ENCODE data around the gene SCLT1.
"Not testable (repeated sequence)": the region's sequence is repeated elsewhere in the genome, so short reads cannot be mapped to it uniquely, and the experiment has no call there.

Gene SCLT1

GRCh38 chr4:129093191-129093920 is at the start of gene SCLT1:
TSS of gene SCLT1 (minus strand) at chr4:129093539. CDS start at chr4:129093103, 436 bp downstream.
- peak; percentile 95 to 100 (median 98) for DNase-seq
- intact Hi-C loops (cut with DNase I): loop anchor here (5.0 kb wide), 1 partner anchor 806 kb away; the partner anchor contains the start of gene PGRMC2

DNA sequence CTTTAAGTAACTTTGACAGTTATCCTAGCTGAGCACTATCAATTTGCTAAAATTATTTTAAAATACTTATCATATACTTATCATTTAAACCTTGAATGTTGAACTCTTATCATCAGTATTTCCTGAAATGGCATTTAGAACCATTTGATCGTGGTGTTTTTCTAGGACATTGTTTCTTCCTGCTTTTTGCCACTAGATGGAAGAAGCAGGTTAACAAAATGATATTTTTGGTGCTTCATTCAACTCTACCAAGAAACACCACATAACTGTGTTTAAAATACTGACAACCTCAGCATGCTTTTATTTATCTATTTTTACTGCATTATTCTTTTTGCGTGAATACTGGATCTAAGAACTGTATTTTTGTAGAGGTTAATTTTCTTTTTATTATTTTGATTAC is 47.2 kb upstream of the SCLT1 start:
- intact Hi-C loops (cut with DNase I): no loop called here
- DNase-seq: no peak

DNA sequence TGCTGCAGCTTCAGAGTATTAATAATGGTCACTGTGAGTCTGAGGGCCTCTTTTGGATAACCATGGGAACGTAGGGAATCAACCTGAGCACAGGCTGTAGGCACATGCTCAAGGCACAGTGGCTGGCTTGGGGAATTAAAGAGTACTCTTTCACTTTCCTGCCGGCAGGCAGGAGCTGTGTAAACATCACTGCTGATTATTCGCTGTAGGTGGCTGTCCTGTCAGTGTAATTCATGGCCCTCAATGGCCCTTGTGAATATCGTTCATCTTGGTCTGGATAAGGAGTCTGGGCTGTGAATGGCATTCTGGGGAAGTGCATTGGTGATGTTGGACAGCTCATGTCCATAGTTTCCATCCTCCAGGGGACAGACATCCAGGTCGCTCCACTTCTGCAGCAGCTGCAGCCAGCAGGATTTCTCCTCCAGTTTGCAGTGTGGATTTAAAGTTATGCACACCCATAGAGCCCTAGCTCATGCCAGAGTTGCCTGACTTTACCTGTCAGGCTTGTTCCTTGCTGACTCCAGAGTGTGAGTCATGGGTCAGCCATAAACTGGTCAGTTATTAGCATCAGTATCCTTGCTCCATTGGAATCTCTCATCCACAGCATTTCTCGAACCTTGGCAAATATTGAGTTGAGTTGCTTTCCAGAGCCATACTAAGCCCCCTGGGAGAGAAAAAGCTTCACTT is 45.6 kb upstream of the SCLT1 start:
- intact Hi-C loops (cut with DNase I): no loop called here

DNA sequence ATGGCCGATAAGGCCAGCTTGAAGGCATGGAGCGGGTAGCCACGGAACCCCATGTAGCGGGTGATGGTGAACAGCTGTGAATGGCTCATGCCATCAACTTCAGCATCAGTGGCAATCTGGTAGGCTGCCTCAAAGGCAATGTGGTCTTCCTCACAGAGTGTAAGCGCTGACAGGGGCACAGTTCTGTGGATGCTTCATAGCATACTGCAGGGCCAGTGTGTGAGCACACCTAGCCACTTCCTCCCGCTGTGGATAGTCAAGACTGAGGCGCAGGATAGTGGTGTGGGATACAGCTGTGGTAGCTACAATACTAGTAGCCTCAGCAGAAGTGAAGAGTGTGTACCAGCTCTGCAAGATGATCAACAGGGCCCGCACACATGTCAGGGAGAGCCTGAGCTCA is 43.1 kb upstream of the SCLT1 start:
- no peak for DNase-seq
- intact Hi-C loops (cut with DNase I): no loop called here

More for the DNA sequence above, 45.6 kb upstream of the SCLT1 start:
- DNase-seq: no peak

DNA sequence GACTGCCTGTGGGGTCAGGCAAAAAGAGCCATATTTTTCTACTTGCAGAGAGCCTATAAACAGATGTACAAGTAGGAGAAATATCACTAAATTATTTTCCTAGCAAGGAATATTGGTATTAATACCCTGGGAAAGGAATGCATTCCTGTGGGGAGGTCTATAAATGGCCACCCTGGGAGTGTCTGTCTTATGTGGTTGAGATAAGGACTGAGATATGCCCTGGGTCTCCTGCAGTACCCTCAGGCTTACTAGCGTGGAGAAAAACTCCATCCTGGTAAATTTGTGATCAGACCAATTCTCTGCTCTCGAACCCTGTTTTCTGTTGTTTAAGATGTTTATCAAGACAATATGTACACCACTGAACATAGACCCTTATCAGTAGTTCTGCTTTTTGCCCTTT is 38.0 kb upstream of the SCLT1 start:
- intact Hi-C loops (cut with DNase I): no loop called here
- no peak for DNase-seq

GRCh38 chr4:129129143-129129542 is 35.8 kb upstream of the SCLT1 start:
- intact Hi-C loops (cut with DNase I): no loop called here
- no peak for DNase-seq

- DNase-seq; intact Hi-C loops (cut with DNase I): not testable (repeated sequence)
Measured at GRCh38 chr4:129126614-129127013, 33.3 kb upstream of the SCLT1 start.

DNA sequence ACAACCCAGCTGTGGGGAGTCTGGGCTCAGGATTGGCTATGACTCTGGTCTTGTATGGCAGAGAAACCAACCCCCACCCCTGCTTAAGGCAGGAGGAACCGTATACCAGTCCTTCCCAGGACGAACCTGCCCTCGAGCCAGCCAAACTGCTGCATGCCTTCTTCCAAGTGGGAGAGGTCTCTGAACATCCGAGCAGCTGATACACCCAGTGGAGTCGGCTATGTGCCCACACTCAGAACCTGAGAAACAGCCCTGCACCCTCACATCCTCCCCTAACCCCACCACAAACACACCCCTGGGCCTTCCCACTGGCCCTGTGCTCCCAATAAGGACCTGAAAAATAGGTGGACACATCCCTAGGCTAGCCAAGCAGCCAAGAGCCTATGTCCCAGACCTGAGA is 24.4 kb upstream of the SCLT1 start:
- peak in 1 of 10 donors; percentile 57 for DNase-seq
- intact Hi-C loops (cut with DNase I): no loop called here

- intact Hi-C loops (cut with DNase I): no loop called here
- no peak for DNase-seq
Measured at GRCh38 chr4:129113919-129114318, 20.6 kb upstream of the SCLT1 start.

- intact Hi-C loops (cut with DNase I): no loop called here
- DNase-seq: no peak
Measured at GRCh38 chr4:129113434-129113833, 20.1 kb upstream of the SCLT1 start.

DNA sequence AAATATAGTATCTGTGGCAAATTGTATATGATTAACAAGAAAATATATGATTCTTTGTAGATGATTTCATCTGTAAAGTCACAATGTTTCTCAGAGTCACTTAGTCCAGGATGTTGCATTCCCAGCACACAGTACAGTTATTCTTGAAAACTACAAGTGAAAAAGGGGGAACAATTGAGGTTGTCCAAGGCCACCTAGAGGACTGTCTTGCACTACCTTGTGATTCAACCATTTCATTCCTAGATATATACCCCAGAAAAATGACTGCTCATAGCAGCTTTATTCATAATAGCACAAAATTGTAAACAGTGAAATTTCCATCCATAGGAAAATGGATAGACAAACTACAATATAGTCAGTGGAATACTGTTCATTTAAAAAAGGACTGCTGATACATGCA is 18.6 kb upstream of the SCLT1 start:
- intact Hi-C loops (cut with DNase I): no loop called here
- DNase-seq: no peak

- intact Hi-C loops (cut with DNase I): no loop called here
Measured at GRCh38 chr4:129110931-129111330, 17.6 kb upstream of the SCLT1 start.

GRCh38 chr4:129109965-129110824 is 16.9 kb upstream of the SCLT1 start:
- no peak for DNase-seq
- intact Hi-C loops (cut with DNase I): no loop called here

More at GRCh38 chr4:129110931-129111330, 17.6 kb upstream of the SCLT1 start:
- no peak for DNase-seq

- no peak for DNase-seq
- intact Hi-C loops (cut with DNase I): loop anchor here (5.0 kb wide), 1 partner anchor 236 kb away; no protein-coding TSS in a partner anchor
Measured at GRCh38 chr4:129098531-129099001, 5.2 kb upstream of the SCLT1 start.

DNA sequence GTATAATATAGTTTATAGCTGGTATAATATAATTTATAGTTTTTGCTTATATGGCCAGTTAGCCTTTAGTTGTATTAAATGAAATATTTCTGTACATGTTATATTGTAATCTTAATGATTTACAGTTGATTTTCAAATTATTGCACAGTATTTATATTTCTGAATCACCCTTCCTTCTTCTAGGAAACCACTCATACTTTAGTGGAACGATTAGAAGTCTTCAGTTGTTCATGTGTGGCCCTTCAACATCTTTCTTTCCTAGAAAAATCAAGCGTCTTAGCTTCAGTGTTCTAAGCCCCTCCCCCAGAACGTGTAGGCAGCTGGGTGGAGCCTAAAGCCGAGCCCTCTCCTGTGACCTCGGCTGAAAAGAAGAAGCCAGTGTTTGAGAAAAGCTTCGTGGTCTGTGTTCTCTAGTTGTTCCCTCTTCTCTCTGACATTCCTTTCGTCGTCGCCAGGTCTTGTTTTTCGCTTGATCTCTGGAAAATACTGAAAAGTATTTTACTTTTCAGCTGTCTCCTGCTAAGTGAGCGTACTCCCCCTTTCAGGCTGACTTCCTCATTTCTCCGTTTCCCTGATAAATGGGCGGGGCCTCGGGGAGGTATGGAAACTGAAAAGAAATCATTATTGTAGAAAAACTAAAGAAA is 2.6 kb upstream of the SCLT1 start, which contains the start of gene C4orf33:
TSS of gene C4orf33 (plus strand) at position 342 of the 644 bp plus-strand sequence. CDS start 6,459 bp downstream, outside the sequence.
- peak in 7 of 10 donors; percentile 18 to 90 (median 44) for DNase-seq
- intact Hi-C loops (cut with DNase I): loop anchor here (5.0 kb wide), 1 partner anchor 234 kb away; no protein-coding TSS in a partner anchor

GRCh38 chr4:129094347-129094746 is 1.0 kb upstream of the SCLT1 start:
- DNase-seq: no peak
- intact Hi-C loops (cut with DNase I): loop anchor here (5.0 kb wide), 1 partner anchor 807 kb away; the partner anchor contains the start of gene PGRMC2

DNA sequence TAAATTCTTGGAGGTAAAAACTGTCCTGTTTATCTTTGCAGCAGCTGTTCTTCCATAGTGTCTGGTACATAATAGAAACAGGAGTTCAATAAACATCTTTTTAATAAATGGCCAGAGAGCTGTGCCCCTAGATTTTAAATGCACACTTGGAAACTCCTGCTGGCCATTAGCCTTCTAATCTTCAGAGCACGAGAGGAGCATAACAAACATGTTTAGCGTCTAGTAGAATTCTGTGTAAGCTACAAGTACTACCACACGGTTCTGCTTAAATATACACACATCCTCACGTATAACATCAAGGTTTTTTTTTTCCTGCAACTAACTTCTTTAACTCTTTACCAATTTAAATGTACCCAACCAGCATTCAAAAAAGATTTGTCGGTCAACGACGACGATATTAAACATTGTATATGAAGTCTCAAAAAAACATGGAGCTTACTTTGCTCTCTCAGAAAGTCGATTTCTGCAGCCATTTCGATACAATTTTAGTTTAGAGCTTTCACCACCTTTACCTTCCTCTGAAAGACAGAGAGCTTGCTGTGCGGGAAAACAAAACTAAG is 628 bp downstream of the SCLT1 start:
- no peak for DNase-seq
- intact Hi-C loops (cut with DNase I): loop anchor here (5.0 kb wide), 1 partner anchor 805 kb away; the partner anchor contains the start of gene PGRMC2

- DNase-seq: no peak
- intact Hi-C loops (cut with DNase I): no loop called here
Measured at GRCh38 chr4:129087516-129087915, 5.8 kb downstream of the SCLT1 start.

GRCh38 chr4:129085472-129085871 is 7.9 kb downstream of the SCLT1 start:
- DNase-seq: no peak

GRCh38 chr4:129082302-129082701 is 11.0 kb downstream of the SCLT1 start:
- no peak for DNase-seq
- intact Hi-C loops (cut with DNase I): no loop called here

More at GRCh38 chr4:129085472-129085871, 7.9 kb downstream of the SCLT1 start:
- intact Hi-C loops (cut with DNase I): no loop called here

All from posterior cingulate gyrus (tissue), 11 donors.